GM08714 (cell line): ENCODE measurements around the gene HMGXB4.

Experiments
- H3K4me3 ChIP-seq: fragments of 200-500 bp; sonication (Bioruptor generic); 2 replicates; pipeline ENCODE4 v1.5.1; 2014; ENCODE audit warnings: mild to moderate bottlenecking, low read length, inconsistent platforms
- ZNF274 ChIP-seq: IDR thresholded peaks from 2 replicates; pipeline ENCODE4 v1.6.1; 2012; ENCODE audit warnings: mild to moderate bottlenecking, low read depth, low read length

HMGXB4 gene

DNA sequence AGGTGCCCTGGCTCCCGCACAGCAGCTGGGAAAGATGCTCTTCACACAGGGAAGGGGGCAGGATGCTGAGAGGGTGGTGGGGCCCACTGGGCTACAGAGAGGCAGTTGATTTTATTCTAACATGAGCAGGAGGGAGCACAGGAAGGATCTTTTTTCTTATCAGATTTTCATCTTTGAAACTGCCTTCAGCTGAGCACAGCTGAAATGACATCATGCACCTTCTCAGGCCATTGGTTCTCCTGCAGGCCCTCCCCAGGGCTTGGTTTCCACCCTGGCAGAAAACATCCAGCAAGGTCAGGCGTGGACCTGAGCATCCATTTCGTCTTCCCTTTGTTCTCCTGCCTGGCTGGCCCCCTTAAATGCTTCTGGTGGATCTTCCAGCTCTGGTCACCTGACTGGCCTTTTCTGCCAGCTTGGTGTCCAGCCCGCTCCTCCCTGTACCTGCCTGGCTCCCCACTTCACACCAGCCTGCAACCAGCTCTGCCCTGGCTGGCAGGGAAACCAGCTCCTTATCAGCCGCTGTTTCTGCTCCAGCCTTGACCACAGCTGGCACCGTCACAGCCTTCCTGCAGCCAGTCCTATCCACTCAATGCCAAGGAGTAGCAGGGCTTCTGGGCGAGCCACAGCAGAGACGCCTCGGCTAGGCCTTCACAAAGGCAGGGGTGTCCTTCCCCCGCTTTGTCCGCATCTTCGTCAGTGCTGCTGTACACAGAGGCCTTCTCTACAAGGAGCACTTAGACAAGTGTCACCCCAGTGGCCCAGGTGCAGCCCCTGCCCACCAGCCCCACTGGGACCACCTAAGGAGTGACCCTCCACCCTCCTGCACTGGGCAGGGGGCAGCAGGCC is 78.9 kb downstream of the HMGXB4 start:
- H3K4me3 ChIP-seq: no peak overlapping the region
- TF ChIP-seq ZNF274: no peak

DNA sequence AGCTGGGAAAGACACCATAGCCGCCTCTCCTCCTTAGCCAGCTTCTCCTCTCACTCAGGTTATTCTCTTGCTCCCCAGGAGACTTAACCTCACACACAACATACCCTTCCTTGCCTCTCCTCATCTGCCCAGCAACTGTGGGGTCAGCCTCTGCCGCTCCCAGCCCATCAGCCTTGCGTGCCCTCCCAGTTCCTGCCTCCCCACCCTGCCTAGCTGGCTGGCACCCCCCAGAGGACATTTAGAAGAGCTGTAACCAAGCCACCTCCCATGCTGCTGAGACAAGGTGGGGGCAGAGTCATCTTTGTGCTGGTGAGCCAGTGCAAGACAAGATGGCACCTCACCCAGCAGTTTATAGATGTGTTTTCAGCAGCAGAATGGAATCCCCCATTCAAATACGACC is 80.6 kb downstream of the HMGXB4 start:
- no peak for TF ChIP-seq ZNF274
- H3K4me3 ChIP-seq: no peak overlapping the region

DNA sequence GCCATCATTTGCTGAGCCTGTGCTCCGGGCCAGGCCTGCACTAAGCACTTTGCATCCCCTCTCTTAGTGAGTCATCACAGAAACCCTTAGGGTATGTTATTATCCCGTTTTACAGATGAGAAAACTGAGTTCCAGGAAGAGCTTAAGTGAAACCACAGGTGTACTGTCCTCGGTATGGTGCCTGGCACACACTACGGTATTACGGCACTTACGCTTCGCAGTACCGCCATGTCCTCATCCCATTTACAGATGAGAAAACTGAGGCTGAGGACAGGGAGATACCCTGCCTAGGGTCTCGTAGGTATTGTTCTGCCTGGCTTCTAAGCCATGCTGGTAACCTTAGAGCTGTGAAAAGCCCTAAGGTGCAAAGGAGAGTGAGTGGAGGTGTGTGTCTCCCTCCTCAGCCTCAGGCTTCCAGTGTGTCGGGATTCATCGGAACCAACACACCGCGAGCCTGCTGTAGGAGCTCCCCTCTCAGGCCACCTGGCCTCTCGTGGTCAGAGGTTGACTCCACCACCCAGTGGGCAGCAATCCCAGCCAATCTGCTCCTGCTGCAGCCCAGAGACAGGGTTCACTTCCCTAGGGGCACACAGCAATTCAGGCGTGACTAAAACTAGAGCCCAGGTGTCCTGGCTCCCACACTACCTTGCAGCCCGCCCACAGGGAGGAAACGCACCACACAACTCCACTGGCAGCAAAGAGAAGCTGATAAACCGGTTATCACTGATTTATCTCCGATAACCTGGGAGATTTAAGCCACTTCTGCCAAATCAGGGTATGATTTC is 84.0 kb downstream of the HMGXB4 start:
- no peak for TF ChIP-seq ZNF274

DNA sequence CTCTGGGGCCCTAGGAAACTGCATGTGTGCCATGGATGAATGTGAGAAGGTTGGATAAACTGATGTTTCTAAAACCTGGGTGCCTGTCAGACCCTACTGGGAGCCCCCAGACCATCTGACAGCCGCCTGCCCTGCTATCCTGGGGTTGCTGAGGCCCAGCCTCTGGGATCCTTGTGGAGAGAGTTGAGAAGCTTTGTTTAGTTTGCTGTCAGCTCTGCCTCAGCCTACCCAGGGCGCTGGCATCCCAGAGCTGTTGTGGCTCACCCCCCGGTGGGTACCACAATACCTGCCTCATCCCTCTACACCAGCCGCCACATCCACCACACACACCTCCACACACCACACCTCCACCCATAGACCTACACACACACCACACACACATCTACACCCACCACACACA is 85.1 kb downstream of the HMGXB4 start:
- TF ChIP-seq ZNF274: no peak
- no peak overlapping the region for H3K4me3 ChIP-seq

More for the DNA sequence above, 84.0 kb downstream of the HMGXB4 start:
- no peak overlapping the region for H3K4me3 ChIP-seq

DNA sequence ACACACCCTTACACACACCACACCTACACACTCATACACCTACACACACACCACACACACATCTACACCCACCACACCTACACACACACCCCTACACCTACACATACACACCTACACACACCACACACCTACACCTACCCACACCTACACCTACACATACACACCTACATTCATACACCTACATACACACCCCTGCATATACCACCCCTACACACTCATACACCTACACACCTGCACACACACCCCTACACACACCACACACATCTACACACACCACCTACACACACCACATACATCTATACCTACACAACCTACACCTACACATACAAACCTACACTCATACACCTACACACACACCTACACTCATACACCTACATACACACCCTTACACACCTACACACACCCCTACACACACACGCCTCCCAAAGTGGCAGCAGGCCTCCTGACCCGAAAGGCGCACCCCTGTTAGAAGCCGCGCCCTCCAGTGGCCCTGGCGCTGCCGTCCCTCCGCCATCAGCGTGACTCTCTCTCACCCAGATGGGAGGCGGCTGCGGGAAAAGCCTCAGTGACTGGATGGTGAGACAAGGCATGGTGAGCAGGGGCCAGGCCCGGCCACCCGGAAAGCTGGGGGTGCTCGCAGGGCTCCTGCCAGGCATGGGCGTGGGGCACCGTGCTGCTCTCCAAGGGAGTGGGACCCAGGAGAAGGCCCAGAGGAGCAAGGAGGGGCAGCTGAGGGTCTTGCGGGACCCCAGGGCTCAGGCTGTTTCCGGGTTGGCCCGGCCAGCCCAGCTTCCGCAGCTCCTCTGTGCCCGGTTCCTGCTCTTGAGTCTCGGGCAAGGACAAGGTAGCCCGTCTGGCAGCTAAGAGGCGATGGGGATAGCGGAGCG is 86.6 kb downstream of the HMGXB4 start:
- no peak for TF ChIP-seq ZNF274
- H3K4me3 ChIP-seq: no peak overlapping the region

DNA sequence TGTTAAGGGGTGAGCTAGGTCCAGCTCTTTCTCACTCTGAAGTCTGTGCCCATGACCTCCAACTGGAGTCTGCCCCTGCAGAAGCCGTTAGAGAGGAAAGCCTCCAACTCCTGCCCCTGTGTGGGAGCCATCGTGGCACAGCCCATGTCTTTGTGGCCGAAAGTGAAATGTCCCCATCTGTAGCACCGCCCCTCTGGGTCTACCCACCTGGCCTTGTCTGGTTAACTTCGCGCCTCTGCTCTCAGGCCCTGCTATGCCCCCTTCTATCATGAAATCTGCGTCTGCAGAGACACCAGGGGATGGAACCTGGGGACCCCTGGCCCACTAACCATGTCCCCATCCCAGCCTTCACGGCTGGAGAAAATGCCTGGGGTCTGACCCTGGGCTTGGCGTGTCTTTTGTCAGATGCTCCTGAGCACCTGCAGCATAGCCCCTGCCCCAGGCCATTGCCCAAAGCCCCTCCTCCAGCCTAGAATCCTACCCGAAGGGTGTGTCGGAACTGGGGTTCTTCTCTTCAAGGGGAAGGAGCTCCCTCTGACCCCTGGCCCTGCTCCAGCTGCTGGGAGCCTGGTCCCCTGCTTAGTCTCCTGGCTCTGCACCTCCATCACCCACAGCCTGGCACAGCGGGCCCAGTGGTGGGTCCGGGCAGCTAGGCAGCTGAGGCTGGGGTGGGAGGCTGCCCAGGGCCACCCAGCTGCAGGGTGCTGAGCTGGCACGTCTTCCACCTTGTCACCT is 87.8 kb downstream of the HMGXB4 start:
- TF ChIP-seq ZNF274: no peak
- H3K4me3 ChIP-seq: no peak overlapping the region
